Measurements from ENCODE around the gene SH3PXD2A. TPM values are rescaled to one million over a fixed set of nuclear protein-coding genes. Genes with fewer than 3 reads are reported as not detected.

Gene SH3PXD2A
- total RNA-seq, 1 experiment from 2014 or later, result 4.5 TPM

DNA sequence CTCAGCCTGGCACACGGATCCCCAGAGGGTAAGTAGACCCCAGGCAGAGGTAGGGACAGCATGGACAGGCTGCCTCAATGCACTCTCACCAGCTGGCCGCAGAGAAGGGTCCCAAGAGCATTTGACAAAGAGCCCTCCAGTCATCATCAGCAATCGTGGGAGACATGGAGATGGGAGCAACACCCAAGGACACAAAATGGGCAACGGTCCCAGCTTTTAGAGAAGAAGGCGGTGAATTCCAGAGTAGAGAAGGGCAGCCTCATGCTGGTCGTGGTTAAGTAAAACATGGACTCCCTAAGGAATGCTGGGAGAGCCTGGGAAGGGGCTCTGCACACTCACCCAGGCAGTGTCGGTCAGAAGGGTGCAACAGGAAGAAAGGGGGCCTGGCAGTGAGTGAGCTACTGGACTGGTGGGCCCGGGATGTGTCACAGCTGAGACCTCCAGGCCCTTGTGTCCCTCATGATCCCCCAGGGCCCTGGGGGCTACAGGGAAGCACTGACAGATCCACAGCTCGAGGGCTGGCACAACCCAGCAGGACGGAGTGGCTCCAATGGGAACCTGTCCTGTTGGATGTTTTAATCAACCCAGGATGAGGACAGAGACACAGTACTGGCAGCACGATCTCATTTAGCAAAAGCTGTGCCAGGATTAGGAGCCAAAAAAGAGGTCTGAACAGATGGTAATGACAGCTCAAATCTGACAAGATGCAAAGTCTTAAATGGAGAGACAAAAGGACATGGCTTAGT, 214.8 kb downstream of the SH3PXD2A start:
- Histone ChIP-seq H3K9me3 (ENCODE audit: control insufficient read depth, low read depth, low read length) (no peaks in the 10 kb centered on the region), H2AK5ac (ENCODE audit: insufficient read length, low read length) (no peak overlapping the region), H4K5ac (ENCODE audit: insufficient read length, low read depth, low read length) (no peak overlapping the region), H2BK12ac (ENCODE audit: insufficient read length, low read depth, low read length) (no peak overlapping the region), H3K23ac (ENCODE audit: insufficient read length, low read depth, low read length) (no peak overlapping the region), H2BK120ac (ENCODE audit: low read depth, low read length, poor library complexity, severe bottlenecking) (no peak overlapping the region), H4K20me1 (ENCODE audit: control insufficient read depth, insufficient read depth, insufficient read length) (no peaks in the 10 kb centered on the region), H3K56ac (ENCODE audit: insufficient read length, low read depth, low read length) (no peak overlapping the region), H3K79me1 (ENCODE audit: insufficient read depth, low read depth, low read length, poor library complexity, severe bottlenecking) (no peaks in the 10 kb centered on the region), H3K79me2 (ENCODE audit: insufficient read depth, low read length) (no peaks in the 10 kb centered on the region), H3K4me1 (ENCODE audit: insufficient read depth, low read length) (peaks cover 17% of the 10 kb centered on the region; the same call in 1 of the 2 replicates), H3K27me3 (ENCODE audit: insufficient read depth, low read length) (no peaks in the 10 kb centered on the region), H2BK5ac (ENCODE audit: insufficient read length, low read length) (no peak overlapping the region), H4K8ac (replicated peaks; ENCODE audit: insufficient read length, low read depth, low read length) (no peak overlapping the region), H2AFZ (ENCODE audit: low read length) (no peak overlapping the region), H3K4ac (ENCODE audit: low read depth, low read length) (no peak overlapping the region), H2BK20ac (ENCODE audit: low read depth, low read length, poor library complexity, severe bottlenecking) (no peak overlapping the region), H3K9ac (ENCODE audit: extremely low read depth, insufficient read length, low read length) (no peak overlapping the region), H3K4me2 (ENCODE audit: insufficient read depth, insufficient read length, low read length) (no peak overlapping the region), H4K91ac (ENCODE audit: insufficient read length, low read depth, low read length) (no peak overlapping the region), H3K14ac (ENCODE audit: insufficient read depth, low read length) (no peak overlapping the region; the same call in 1 of the 2 replicates), H3K23me2 (ENCODE audit: insufficient read length, low read depth, low read length, poor library complexity, severe bottlenecking) (no peaks in the 10 kb centered on the region), H2BK15ac (ENCODE audit: low read depth, low read length) (no peak overlapping the region), H3T11ph (ENCODE audit: low read length) (no peak overlapping the region), H3K27ac (ENCODE audit: insufficient read length, low read depth, low read length) (no peak overlapping the region), H3K18ac (ENCODE audit: insufficient read length, low read depth, low read length) (no peak overlapping the region)
- TF ChIP-seq, protein P1, sequence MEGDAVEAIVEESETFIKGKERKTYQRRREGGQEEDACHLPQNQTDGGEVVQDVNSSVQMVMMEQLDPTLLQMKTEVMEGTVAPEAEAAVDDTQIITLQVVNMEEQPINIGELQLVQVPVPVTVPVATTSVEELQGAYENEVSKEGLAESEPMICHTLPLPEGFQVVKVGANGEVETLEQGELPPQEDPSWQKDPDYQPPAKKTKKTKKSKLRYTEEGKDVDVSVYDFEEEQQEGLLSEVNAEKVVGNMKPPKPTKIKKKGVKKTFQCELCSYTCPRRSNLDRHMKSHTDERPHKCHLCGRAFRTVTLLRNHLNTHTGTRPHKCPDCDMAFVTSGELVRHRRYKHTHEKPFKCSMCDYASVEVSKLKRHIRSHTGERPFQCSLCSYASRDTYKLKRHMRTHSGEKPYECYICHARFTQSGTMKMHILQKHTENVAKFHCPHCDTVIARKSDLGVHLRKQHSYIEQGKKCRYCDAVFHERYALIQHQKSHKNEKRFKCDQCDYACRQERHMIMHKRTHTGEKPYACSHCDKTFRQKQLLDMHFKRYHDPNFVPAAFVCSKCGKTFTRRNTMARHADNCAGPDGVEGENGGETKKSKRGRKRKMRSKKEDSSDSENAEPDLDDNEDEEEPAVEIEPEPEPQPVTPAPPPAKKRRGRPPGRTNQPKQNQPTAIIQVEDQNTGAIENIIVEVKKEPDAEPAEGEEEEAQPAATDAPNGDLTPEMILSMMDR (conservative IDR thresholded peaks at IDR 0.05), result no peak
- no peak overlapping the region for H3K4me3 Mint-ChIP-seq
- H3K4me1 Mint-ChIP-seq, result peaks cover 46 to 53% of the 10 kb centered on the region in 2 experiments
- no peaks in the 10 kb centered on the region for H3K9me3 Mint-ChIP-seq
- H3K36me3 Mint-ChIP-seq (ENCODE audit: insufficient read depth in 1 of 3, low read depth in 3 of 3), result peaks cover 0 to 5% (median 3%) of the 10 kb centered on the region in 3 experiments; a peak in 5 of 7 replicates
- no CpG with 5 or more reads among the region's 11 CpGs for WGBS (ENCODE audit: extremely low coverage, insufficient read length, low lambda C conversion rate)
- no peak for DNase-seq
- H3K27me3 Mint-ChIP-seq (ENCODE audit: low read depth), result no peaks in the 10 kb centered on the region; the same call in 1 of the 2 replicates
- no peak overlapping the region for H3K27ac Mint-ChIP-seq

Measured in H9 (cell line).